ENCODE measurements around the gene NCLN.

- TF ChIP-seq, protein P1, sequence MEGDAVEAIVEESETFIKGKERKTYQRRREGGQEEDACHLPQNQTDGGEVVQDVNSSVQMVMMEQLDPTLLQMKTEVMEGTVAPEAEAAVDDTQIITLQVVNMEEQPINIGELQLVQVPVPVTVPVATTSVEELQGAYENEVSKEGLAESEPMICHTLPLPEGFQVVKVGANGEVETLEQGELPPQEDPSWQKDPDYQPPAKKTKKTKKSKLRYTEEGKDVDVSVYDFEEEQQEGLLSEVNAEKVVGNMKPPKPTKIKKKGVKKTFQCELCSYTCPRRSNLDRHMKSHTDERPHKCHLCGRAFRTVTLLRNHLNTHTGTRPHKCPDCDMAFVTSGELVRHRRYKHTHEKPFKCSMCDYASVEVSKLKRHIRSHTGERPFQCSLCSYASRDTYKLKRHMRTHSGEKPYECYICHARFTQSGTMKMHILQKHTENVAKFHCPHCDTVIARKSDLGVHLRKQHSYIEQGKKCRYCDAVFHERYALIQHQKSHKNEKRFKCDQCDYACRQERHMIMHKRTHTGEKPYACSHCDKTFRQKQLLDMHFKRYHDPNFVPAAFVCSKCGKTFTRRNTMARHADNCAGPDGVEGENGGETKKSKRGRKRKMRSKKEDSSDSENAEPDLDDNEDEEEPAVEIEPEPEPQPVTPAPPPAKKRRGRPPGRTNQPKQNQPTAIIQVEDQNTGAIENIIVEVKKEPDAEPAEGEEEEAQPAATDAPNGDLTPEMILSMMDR (IDR thresholded peaks at IDR 0.05): no peak
- TF ChIP-seq POLR2A (IDR thresholded peaks at IDR 0.05): no peak
These were observed 37.2 kb upstream of the NCLN start for GRCh38 chr19:3148503-3148902.
